ENCODE measurements around the gene NUDT1.

DNA sequence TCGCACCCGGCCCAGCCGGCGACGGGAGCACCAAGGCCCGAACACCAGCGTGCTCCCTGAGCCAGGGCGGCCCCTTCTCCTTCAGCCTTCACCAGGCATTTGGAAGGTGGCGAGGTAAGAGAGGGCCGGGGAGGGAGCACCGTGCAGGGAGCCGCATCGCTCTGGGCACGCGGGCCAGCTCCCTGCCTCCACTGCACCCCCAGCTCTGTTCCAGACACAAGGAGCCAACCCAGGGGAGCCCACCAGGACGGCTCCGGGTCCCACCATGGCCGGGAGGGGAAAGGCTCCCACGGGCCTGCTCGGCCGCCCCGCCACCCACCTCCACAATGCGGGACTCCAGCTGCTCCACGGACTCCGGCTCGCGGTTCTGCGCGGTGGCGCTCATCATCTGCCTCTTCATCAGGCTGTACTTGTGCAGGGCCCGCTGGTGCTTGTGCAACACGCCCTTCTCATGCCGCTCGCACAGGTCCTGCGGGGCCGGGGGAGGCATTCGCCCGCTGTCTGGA, 15.1 kb downstream of the NUDT1 start:
- TF ChIP-seq JUN (IDR thresholded peaks at IDR 0.05; ENCODE audit: borderline replicate concordance, insufficient read depth, insufficient read length, low read depth) (no peak), POLR2A (IDR thresholded peaks at IDR 0.05; ENCODE audit: low read depth, low read length) (no peak), EZH2 (IDR thresholded peaks at IDR 0.05; ENCODE audit: borderline replicate concordance, low read depth, low read length, severe bottlenecking) (no peak)
- TF ChIP-seq, protein P1, sequence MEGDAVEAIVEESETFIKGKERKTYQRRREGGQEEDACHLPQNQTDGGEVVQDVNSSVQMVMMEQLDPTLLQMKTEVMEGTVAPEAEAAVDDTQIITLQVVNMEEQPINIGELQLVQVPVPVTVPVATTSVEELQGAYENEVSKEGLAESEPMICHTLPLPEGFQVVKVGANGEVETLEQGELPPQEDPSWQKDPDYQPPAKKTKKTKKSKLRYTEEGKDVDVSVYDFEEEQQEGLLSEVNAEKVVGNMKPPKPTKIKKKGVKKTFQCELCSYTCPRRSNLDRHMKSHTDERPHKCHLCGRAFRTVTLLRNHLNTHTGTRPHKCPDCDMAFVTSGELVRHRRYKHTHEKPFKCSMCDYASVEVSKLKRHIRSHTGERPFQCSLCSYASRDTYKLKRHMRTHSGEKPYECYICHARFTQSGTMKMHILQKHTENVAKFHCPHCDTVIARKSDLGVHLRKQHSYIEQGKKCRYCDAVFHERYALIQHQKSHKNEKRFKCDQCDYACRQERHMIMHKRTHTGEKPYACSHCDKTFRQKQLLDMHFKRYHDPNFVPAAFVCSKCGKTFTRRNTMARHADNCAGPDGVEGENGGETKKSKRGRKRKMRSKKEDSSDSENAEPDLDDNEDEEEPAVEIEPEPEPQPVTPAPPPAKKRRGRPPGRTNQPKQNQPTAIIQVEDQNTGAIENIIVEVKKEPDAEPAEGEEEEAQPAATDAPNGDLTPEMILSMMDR (IDR thresholded peaks at IDR 0.05; ENCODE audit: extremely low read depth in 1 of 2, insufficient read depth in 1 of 2, low read depth in 1 of 2, low read length in 2 of 2): no peak

Data from endothelial cell of umbilical vein (primary cell).